ENCODE data around the gene LDLRAD2. TPM values are rescaled to one million over a fixed set of nuclear protein-coding genes. Genes with fewer than 3 reads are reported as not detected.

LDLRAD2 gene
- total and polyA plus RNA-seq, 10 of the 15 experiments (the other 5 are each of a cell fraction or from before 2014, with no cell fraction given), result 0.04 to 0.23 (median 0.11) TPM; not detected in 7

- WGBS (ENCODE audit: insufficient coverage, insufficient replicate concordance, low lambda C conversion rate, missing lambda C conversion rate), result 84% methylated on average over 2 of the region's 2 CpGs
- Histone ChIP-seq H3K4me3 (no peak overlapping the region), H3K27me3 (replicated peaks in 1 of 2; ENCODE audit: control insufficient read depth in 2 of 2, insufficient read depth in 2 of 2, low read length in 1 of 2) (no peaks in the 10 kb centered on the region), H3K9me3 (replicated peaks; ENCODE audit: control insufficient read depth, insufficient read depth, low read length) (no peaks in the 10 kb centered on the region; the same call in 2 of the 3 replicates), H3K9ac (ENCODE audit: control insufficient read depth, insufficient read depth, low read length) (no peak overlapping the region), H3K79me2 (ENCODE audit: control insufficient read depth, insufficient read depth, low read length) (peaks cover 17% of the 10 kb centered on the region), H3K36me3 (ENCODE audit: control insufficient read depth in 2 of 2, insufficient read depth in 2 of 2, low read length in 1 of 2) (no peaks in the 10 kb centered on the region), H3K4me2 (ENCODE audit: control insufficient read depth, insufficient read depth) (no peak overlapping the region), H3K27ac (ENCODE audit: control insufficient read depth, insufficient read depth) (no peak overlapping the region), H2AFZ (ENCODE audit: control insufficient read depth, low read depth, low read length) (no peak overlapping the region), H4K20me1 (ENCODE audit: control insufficient read depth, insufficient read depth) (no peaks in the 10 kb centered on the region), H3K4me1 (ENCODE audit: control insufficient read depth, insufficient read depth, low read length) (peaks cover 11% of the 10 kb centered on the region)
- intact Hi-C loops (cut with micrococcal nuclease; ENCODE audit: unreplicated experiment) (loop anchor here (10.0 kb wide), 1 partner anchor 178 kb away; no protein-coding TSS in a partner anchor), in situ Hi-C loops (cut with MboI) (loop anchor here (25.0 kb wide), 1 partner anchor 1801 kb away; no protein-coding TSS in a partner anchor)
- RAD21 ChIA-PET (ENCODE audit: unreplicated experiment), result no interaction called here
- no peak for ATAC-seq
- no peak for DNase-seq (ENCODE audit: low read depth, low spot score)
- CTCF ChIA-PET, result interaction anchor here (0.7 kb wide), 1 partner anchor 14 kb away, joined by 3 read pairs; no protein-coding TSS in a partner anchor
- SMC1A ChIA-PET (ENCODE audit: uncharacterized antibody, unreplicated experiment), result no interaction called here
- no peak for FAIRE-seq
- TF ChIP-seq EGR1 (IDR thresholded peaks at IDR 0.05; ENCODE audit: borderline replicate concordance in 1 of 2, low read depth in 2 of 2, low read length in 2 of 2), result no peak
- TF ChIP-seq IKZF1 (conservative IDR thresholded peaks at IDR 0.05), result no peak
- no peak for TF ChIP-seq ZNF24 (IDR thresholded peaks at IDR 0.05)
- no peak for TF ChIP-seq IKZF2 (IDR thresholded peaks at IDR 0.05)
- no peak for TF ChIP-seq ATF7 (IDR thresholded peaks at IDR 0.05; ENCODE audit: low read depth)
- no peak for TF ChIP-seq BCL11A (IDR thresholded peaks at IDR 0.05; ENCODE audit: low read depth, low read length)
- no peak for TF ChIP-seq NBN (IDR thresholded peaks at IDR 0.05)
- TF ChIP-seq ZBTB33 (IDR thresholded peaks at IDR 0.05), result no peak
- no peak for TF ChIP-seq IRF3 (IDR thresholded peaks at IDR 0.05)
- TF ChIP-seq ASH2L (IDR thresholded peaks at IDR 0.05; ENCODE audit: borderline replicate concordance, low read depth), result no peak
- TF ChIP-seq NR2C2 (IDR thresholded peaks at IDR 0.05; ENCODE audit: borderline replicate concordance, control insufficient read depth, insufficient read length, low read depth), result no peak
- no peak for TF ChIP-seq WRNIP1 (IDR thresholded peaks at IDR 0.05; ENCODE audit: borderline replicate concordance, low read depth, low read length)
- no peak for TF ChIP-seq HDAC6 (IDR thresholded peaks at IDR 0.05; ENCODE audit: unreplicated experiment)
- BruUV-seq (replicated peaks), result no TSS peak
- POLR2A ChIA-PET, result interaction anchor here (0.6 kb wide), 2 partner anchors 35 to 456 kb away, joined by 3 to 8 read pairs; no protein-coding TSS in a partner anchor
Observed at GRCh38 chr1:21786640-21787039, 25.4 kb upstream of the LDLRAD2 start.

Measured in GM12878 (cell line).